PC-3 (cell line): ENCODE results near the gene CNTD1. TPM values are rescaled to one million over a fixed set of nuclear protein-coding genes. Genes with fewer than 3 reads are reported as not detected.

Source experiments
- ATAC-seq: fragments of 200-7000 bp; cut with Tn5 transposase; 2 replicates; pipeline ENCODE4 v1.9.1; 2020; ENCODE audit warnings: mild to moderate bottlenecking, moderate library complexity
- BruUV-seq: library from RNA; stranded (reverse); fragments of 400-500 nt; replicated peaks from 2 replicates; lab custom pipeline; 2021; lab: Mats Ljungman, UMichigan
- CTCF ChIA-PET: fragments of 300-600 bp; sonication (Branson Sonifier 250); formaldehyde crosslinking; loops from one replicate; lab custom pipeline; 2022; ENCODE audit warnings: antibody characterized with exemption; lab: Charles Lee
- POLR2A ChIA-PET: fragments of 300-600 bp; sonication (Branson Sonifier 250); formaldehyde crosslinking; loops from one replicate; lab custom pipeline; 2022; ENCODE audit warnings: antibody characterized with exemption; ENCODE audit not compliant: unreplicated experiment; lab: Charles Lee
- DNase-seq: peaks from one replicate; pipeline ENCODE4 v3.0.0-alpha.2; 2015
- H2AFZ ChIP-seq: fragments of 300-600 bp; sonication (generic); 2 replicates; pipeline ENCODE4 v1.6.0; 2016; ENCODE audit warnings: antibody characterized with exemption, low read length
- H3F3A ChIP-seq: fragments of 300-600 bp; sonication (generic); one replicate; pipeline ENCODE4 v1.6.0; 2017; ENCODE audit warnings: antibody characterized with exemption, low read length, control low read depth, mild to moderate bottlenecking; ENCODE audit not compliant: unreplicated experiment
- H3K27ac ChIP-seq: fragments of 300-600 bp; sonication (generic); 2 replicates; pipeline ENCODE4 v1.5.1; 2016; ENCODE audit warnings: mild to moderate bottlenecking, low read length
- H3K27me3 ChIP-seq: fragments of 300-600 bp; sonication (generic); 2 replicates; pipeline ENCODE4 v1.6.1; 2016; ENCODE audit warnings: low read length, mixed read lengths
- H3K36me3 ChIP-seq: fragments of 300-600 bp; sonication (generic); 2 replicates; pipeline ENCODE4 v1.6.1; 2016; ENCODE audit warnings: low read depth, mixed run types, low read length, mixed read lengths
- H3K4me1 ChIP-seq: fragments of 300-600 bp; sonication (generic); 2 replicates; pipeline ENCODE4 v1.5.1; 2016; ENCODE audit warnings: low read length; ENCODE audit not compliant: insufficient read depth
- H3K4me2 ChIP-seq: fragments of 300-600 bp; sonication (generic); 2 replicates; pipeline ENCODE4 v1.6.0; 2016; ENCODE audit warnings: low read length
- H3K4me3 ChIP-seq: fragments of 300-600 bp; sonication (generic); 2 replicates; pipeline ENCODE4 v1.5.1; 2016; ENCODE audit warnings: mild to moderate bottlenecking, low read length, mixed read lengths
- H3K79me2 ChIP-seq: fragments of 300-600 bp; sonication (generic); 2 replicates; pipeline ENCODE4 v1.6.1; 2017; ENCODE audit warnings: low read length, mixed read lengths
- H3K9ac ChIP-seq: fragments of 300-600 bp; sonication (generic); 2 replicates; pipeline ENCODE4 v1.6.0; 2016; ENCODE audit warnings: mild to moderate bottlenecking, low read length
- H3K9me2 ChIP-seq: fragments of 300-600 bp; sonication (generic); replicated peaks from 2 replicates; pipeline ENCODE4 v1.6.1; 2016; ENCODE audit warnings: mixed run types, low read length, mixed read lengths
- H3K9me3 ChIP-seq: fragments of 300-600 bp; sonication (generic); 2 replicates; pipeline ENCODE4 v1.6.1; 2016; ENCODE audit warnings: low read length, mixed read lengths
- H4K20me1 ChIP-seq: fragments of 300-600 bp; sonication (generic); 2 replicates; pipeline ENCODE4 v1.6.1; 2016; ENCODE audit warnings: low read length, mixed read lengths
- EZH2 ChIP-seq: fragments of 300-600 bp; sonication (generic); IDR thresholded peaks from one replicate; pipeline ENCODE4 v1.6.1; 2017; ENCODE audit warnings: antibody characterized with exemption, mild to moderate bottlenecking, low read length; ENCODE audit not compliant: unreplicated experiment
- EZH2phosphoT487 ChIP-seq: fragments of 300-600 bp; sonication (generic); IDR thresholded peaks from 2 replicates; pipeline ENCODE4 v1.6.1; 2018; ENCODE audit warnings: mild to moderate bottlenecking, antibody characterized with exemption, low read length, borderline replicate concordance
- intact Hi-C: fragments of 100-400 bp; cut with micrococcal nuclease; formaldehyde crosslinking; loops from 2 replicates; pipeline ENCODE4 v1.9.0; 2023
- total RNA-seq: library from RNA; depleted of rRNA; stranded (reverse); fragments of >200 nt; gene quantifications from 2 replicates; pipeline ENCODE4 v1.2.3, GENCODE V29; 2014
- TF ChIP-seq, protein P1 (sequence below): fragments of 300-600 bp; sonication (generic); conservative IDR thresholded peaks from 2 replicates; pipeline ENCODE4 v1.5.1; 2017; ENCODE audit warnings: antibody characterized with exemption, low read depth, mild to moderate bottlenecking, low read length

The CNTD1 gene
- total RNA-seq, 1 experiment from 2014 or later, result not detected

DNA sequence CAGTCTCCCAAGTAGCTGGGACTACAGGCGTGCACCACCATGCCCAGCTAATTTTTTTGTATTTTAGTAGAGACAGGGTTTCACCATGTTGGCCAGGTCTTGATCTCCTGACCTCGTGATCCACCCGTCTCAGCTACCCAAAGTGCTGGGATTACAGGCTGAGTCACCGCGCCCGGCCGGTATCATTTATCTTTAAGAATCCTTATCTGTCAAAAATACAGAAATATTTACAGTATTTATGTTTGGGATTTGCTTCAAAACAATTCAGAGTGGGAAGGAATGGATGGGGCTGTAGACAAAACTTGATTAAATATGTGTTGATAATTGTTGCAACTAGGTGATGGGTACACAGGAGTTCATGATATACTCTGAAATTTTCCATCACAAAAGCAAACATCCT is 22.5 kb downstream of the CNTD1 start:
- Histone ChIP-seq H3K4me3 (no peak overlapping the region), H3K36me3 (peaks cover 26% of the 10 kb centered on the region), H3K27ac (no peak overlapping the region), H3K9me2 (no peaks in the 10 kb centered on the region), H2AFZ (no peak overlapping the region), H3F3A (no peaks in the 10 kb centered on the region), H3K4me1 (no peaks in the 10 kb centered on the region), H3K79me2 (peaks cover 22% of the 10 kb centered on the region), H3K9ac (no peak overlapping the region), H3K27me3 (no peaks in the 10 kb centered on the region), H3K9me3 (no peaks in the 10 kb centered on the region), H3K4me2 (no peak overlapping the region), H4K20me1 (no peaks in the 10 kb centered on the region)
- TF ChIP-seq, protein P1, sequence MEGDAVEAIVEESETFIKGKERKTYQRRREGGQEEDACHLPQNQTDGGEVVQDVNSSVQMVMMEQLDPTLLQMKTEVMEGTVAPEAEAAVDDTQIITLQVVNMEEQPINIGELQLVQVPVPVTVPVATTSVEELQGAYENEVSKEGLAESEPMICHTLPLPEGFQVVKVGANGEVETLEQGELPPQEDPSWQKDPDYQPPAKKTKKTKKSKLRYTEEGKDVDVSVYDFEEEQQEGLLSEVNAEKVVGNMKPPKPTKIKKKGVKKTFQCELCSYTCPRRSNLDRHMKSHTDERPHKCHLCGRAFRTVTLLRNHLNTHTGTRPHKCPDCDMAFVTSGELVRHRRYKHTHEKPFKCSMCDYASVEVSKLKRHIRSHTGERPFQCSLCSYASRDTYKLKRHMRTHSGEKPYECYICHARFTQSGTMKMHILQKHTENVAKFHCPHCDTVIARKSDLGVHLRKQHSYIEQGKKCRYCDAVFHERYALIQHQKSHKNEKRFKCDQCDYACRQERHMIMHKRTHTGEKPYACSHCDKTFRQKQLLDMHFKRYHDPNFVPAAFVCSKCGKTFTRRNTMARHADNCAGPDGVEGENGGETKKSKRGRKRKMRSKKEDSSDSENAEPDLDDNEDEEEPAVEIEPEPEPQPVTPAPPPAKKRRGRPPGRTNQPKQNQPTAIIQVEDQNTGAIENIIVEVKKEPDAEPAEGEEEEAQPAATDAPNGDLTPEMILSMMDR, result no peak
- no peak for TF ChIP-seq EZH2phosphoT487
- TF ChIP-seq EZH2, result no peak
- ATAC-seq (no peak), DNase-seq (no peak)
- ChIA-PET CTCF (no interaction called here), POLR2A (no interaction called here)
- no TSS peak for BruUV-seq
- intact Hi-C loops, result loop anchor here (2.0 to 5.0 kb wide), 2 partner anchors 18 to 39 kb away; partner anchors contain the start of gene WNK4

DNA sequence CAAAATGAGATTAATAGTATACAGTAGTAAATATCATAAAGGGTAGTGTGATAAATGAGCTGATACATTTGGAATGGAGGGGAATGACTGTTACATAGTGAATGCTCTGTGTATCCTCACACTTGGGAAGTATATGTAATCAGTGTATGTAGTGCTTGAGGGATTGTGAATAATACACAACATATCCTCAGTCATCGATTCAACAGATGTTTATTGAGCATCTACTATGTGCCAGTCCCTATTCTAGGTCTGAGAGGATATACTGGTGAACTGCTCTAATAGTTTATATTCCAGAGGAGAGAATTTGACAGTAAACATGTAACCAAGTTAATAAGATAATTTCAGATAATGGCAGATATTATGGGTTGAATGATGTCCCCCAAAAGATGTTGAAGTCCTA is 28.8 kb downstream of the CNTD1 start:
- Histone ChIP-seq H3K27ac (no peak overlapping the region), H3K79me2 (peaks cover 21% of the 10 kb centered on the region), H3F3A (no peaks in the 10 kb centered on the region), H3K27me3 (no peaks in the 10 kb centered on the region), H3K4me1 (peaks cover 5% of the 10 kb centered on the region), H3K4me3 (no peak overlapping the region), H3K4me2 (no peak overlapping the region), H3K9ac (no peak overlapping the region), H4K20me1 (no peaks in the 10 kb centered on the region), H3K9me2 (no peaks in the 10 kb centered on the region), H2AFZ (no peak overlapping the region), H3K9me3 (no peaks in the 10 kb centered on the region), H3K36me3 (no peaks in the 10 kb centered on the region)
- CTCF ChIA-PET, result no interaction called here
- no TSS peak for BruUV-seq
- ATAC-seq, result no peak
- intact Hi-C loops, result no loop called here
- TF ChIP-seq EZH2phosphoT487 (no peak), EZH2 (no peak)
- TF ChIP-seq, protein P1, result no peak
- POLR2A ChIA-PET, result no interaction called here
- no peak for DNase-seq

DNA sequence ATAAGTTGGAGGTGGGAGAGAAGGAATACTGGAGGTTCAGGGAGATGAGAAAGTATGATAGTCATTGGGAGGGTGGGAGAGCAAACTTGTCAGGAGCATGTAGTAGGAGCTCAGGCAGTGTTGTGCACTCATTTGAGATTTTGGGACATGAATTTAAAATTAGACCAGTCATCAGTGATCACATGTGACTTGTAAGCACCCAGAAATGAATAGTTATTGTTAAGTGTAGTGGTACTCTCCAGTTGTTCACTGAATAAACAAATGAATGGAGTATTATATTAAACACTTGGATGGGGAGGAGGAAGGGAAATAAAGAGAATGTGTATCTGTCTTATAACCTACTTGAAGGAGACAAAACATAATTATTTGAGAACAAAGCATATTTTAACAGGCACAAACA is 32.3 kb downstream of the CNTD1 start:
- TF ChIP-seq EZH2phosphoT487 (no peak), EZH2 (no peak)
- TF ChIP-seq, protein P1, result no peak
- Histone ChIP-seq H3K4me3 (no peak overlapping the region), H3K36me3 (peaks cover 2% of the 10 kb centered on the region; the same call in 1 of the 2 replicates), H3K79me2 (peaks cover 39% of the 10 kb centered on the region), H3F3A (no peaks in the 10 kb centered on the region), H3K4me2 (no peak overlapping the region), H3K9me3 (no peaks in the 10 kb centered on the region), H3K9ac (no peak overlapping the region), H3K4me1 (peaks cover 12% of the 10 kb centered on the region), H2AFZ (no peak overlapping the region), H3K27ac (no peak overlapping the region), H3K9me2 (no peaks in the 10 kb centered on the region), H3K27me3 (no peaks in the 10 kb centered on the region), H4K20me1 (no peaks in the 10 kb centered on the region)
- CTCF ChIA-PET, result no interaction called here
- ATAC-seq (no peak), DNase-seq (no peak)
- intact Hi-C loops, result no loop called here
- POLR2A ChIA-PET, result no interaction called here
- BruUV-seq, result no TSS peak
